DOHH2 (cell line): ENCODE data around the gene NAT14.
A peak's percentile ranks its signal among the peaks of the same experiment; 100 is the strongest.

ENCODE experiments used
- H3F3A ChIP-seq: fragments of 200-600 bp; sonication (generic), shearing (Covaris generic); 2 replicates; pipeline ENCODE4 v1.6.0; 2016; ENCODE audit warnings: antibody characterized with exemption, mild to moderate bottlenecking; ENCODE audit not compliant: control insufficient read depth, insufficient read depth
- H3K27ac ChIP-seq: fragments of 200-600 bp; sonication (generic); 2 replicates; pipeline ENCODE4 v1.5.1; 2014; ENCODE audit warnings: low read depth, mild to moderate bottlenecking, low read length, moderate library complexity
- H3K27me3 ChIP-seq: fragments of 200-600 bp; sonication (generic); 2 replicates; pipeline ENCODE4 v1.6.1; 2014; ENCODE audit warnings: mild to moderate bottlenecking, low read length, mixed read lengths; ENCODE audit not compliant: control insufficient read depth
- H3K36me3 ChIP-seq: fragments of 200-600 bp; sonication (generic); 2 replicates; pipeline ENCODE4 v1.6.1; 2014; ENCODE audit warnings: mild to moderate bottlenecking, low read length, moderate library complexity, mixed read lengths; ENCODE audit not compliant: control insufficient read depth
- H3K4me1 ChIP-seq: fragments of 200-600 bp; sonication (generic); 2 replicates; pipeline ENCODE4 v1.6.1; 2014; ENCODE audit warnings: mild to moderate bottlenecking, low read length, mixed read lengths; ENCODE audit not compliant: control insufficient read depth
- H3K4me2 ChIP-seq: fragments of 200-600 bp; sonication (generic); 2 replicates; pipeline ENCODE4 v1.6.0; 2014; ENCODE audit warnings: mild to moderate bottlenecking, low read length, moderate library complexity
- H3K4me3 ChIP-seq: fragments of 200-600 bp; sonication (generic); 2 replicates; pipeline ENCODE4 v1.5.1; 2014; ENCODE audit warnings: mild to moderate bottlenecking, low read length, mixed read lengths
- H3K79me2 ChIP-seq: fragments of 200-600 bp; sonication (generic); 2 replicates; pipeline ENCODE4 v1.6.1; 2014; ENCODE audit warnings: mild to moderate bottlenecking, low read length, mixed read lengths; ENCODE audit not compliant: control insufficient read depth
- H3K9me2 ChIP-seq: fragments of 200-600 bp; sonication (generic); replicated peaks from 2 replicates; pipeline ENCODE4 v1.6.1; 2014; ENCODE audit warnings: mild to moderate bottlenecking, low read length, mixed read lengths; ENCODE audit not compliant: control insufficient read depth
- H3K9me3 ChIP-seq: fragments of 200-600 bp; sonication (generic); 2 replicates; pipeline ENCODE4 v1.6.1; 2014; ENCODE audit warnings: antibody characterized with exemption, low read length, mixed read lengths; ENCODE audit not compliant: control insufficient read depth, insufficient read depth
- H4K20me1 ChIP-seq: fragments of 200-600 bp; sonication (generic); 2 replicates; pipeline ENCODE4 v1.6.0; 2014; ENCODE audit warnings: low read depth, mild to moderate bottlenecking, antibody characterized with exemption, low read length, moderate library complexity; ENCODE audit not compliant: control insufficient read depth, insufficient read depth
- EZH2phosphoT487 ChIP-seq: fragments of 200-600 bp; sonication (generic); IDR thresholded peaks from 2 replicates; pipeline ENCODE4 v1.6.1; 2017; ENCODE audit warnings: borderline replicate concordance, mild to moderate bottlenecking, antibody characterized with exemption, low read length, moderate library complexity, mixed read lengths
- TF ChIP-seq, protein P1 (sequence below): fragments of 200-600 bp; sonication (generic); IDR thresholded peaks from one replicate; pipeline ENCODE4 v1.5.1; 2014; ENCODE audit warnings: antibody characterized with exemption, mild to moderate bottlenecking, low read depth, low read length; ENCODE audit not compliant: poor library complexity, severe bottlenecking

Gene NAT14

DNA sequence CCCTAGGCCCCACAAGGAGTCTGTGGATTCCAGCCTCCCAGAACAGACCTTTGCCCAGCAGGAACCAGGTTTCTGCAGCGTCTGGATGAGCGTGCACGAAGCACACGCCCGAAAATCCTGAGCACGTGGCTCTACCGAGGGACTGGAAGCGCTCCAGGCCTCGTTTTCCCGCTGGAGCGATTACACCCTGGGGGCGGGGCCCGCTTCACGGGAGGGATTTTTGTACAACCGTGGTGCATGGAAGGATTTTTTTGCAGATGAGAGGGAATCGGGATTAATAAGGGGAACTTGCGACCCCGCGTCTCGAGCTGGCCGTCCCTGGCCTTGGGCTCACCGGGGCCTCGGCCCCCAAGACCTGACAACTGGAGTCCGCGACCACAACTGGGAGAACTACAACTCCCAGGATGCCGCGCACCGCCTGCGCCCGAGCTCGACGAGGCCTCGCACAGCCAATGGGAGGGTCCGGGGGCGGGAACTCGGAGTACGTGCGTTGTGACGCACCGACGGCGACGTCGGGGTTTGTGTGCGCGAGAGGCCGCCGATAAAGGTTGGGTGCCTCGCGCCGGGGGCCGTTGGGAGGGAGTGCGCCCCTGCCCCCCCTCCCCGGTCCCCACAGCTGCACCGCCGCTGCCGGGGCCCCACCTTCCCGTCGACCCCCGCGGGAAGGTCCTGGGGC lies 8.8 kb upstream of the NAT14 start, which contains the start of gene ZNF628:
Gene ZNF628 (plus strand): TSS at position 518 of the 676 bp plus-strand sequence. CDS start 3,294 bp downstream, outside the sequence.
- Histone ChIP-seq H3K36me3 (no peaks in the 10 kb centered on the region), H3K27ac (peak within 1 kb of the TSS; percentile 54), H3F3A (no peaks in the 10 kb centered on the region), H3K4me1 (peaks cover 24% of the 10 kb centered on the region), H3K79me2 (peaks cover 24% of the 10 kb centered on the region), H4K20me1 (no peaks in the 10 kb centered on the region), H3K9me2 (no peaks in the 10 kb centered on the region), H3K4me2 (peak within 1 kb of the TSS; percentile 85), H3K4me3 (peak within 1 kb of the TSS; percentile 95), H3K27me3 (no peaks in the 10 kb centered on the region), H3K9me3 (no peaks in the 10 kb centered on the region)
- no peak for TF ChIP-seq EZH2phosphoT487
- TF ChIP-seq, protein P1, sequence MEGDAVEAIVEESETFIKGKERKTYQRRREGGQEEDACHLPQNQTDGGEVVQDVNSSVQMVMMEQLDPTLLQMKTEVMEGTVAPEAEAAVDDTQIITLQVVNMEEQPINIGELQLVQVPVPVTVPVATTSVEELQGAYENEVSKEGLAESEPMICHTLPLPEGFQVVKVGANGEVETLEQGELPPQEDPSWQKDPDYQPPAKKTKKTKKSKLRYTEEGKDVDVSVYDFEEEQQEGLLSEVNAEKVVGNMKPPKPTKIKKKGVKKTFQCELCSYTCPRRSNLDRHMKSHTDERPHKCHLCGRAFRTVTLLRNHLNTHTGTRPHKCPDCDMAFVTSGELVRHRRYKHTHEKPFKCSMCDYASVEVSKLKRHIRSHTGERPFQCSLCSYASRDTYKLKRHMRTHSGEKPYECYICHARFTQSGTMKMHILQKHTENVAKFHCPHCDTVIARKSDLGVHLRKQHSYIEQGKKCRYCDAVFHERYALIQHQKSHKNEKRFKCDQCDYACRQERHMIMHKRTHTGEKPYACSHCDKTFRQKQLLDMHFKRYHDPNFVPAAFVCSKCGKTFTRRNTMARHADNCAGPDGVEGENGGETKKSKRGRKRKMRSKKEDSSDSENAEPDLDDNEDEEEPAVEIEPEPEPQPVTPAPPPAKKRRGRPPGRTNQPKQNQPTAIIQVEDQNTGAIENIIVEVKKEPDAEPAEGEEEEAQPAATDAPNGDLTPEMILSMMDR, result no peak

DNA sequence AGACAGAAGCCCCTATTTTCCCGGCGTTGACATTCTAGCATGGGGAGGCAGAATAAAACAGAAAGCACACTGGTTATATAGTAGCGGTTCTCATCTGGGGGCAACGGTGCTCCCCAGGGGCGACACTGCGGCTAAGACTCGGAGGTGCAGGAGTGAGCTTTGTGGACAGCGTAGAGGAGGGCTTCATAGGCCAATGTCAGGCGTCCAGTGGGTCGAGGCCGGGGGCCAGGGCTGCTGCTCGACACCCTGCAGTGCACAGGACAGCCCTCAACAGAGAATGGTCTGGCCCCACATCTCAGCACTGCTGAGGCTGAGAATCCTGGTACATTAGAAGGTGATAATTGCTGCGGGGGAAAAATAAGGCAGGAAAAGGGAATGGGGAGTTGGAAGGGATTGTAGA lies 7.1 kb upstream of the NAT14 start:
- Histone ChIP-seq H3K36me3 (no peaks in the 10 kb centered on the region), H3K79me2 (peaks cover 24% of the 10 kb centered on the region), H3K27me3 (no peaks in the 10 kb centered on the region), H3K4me1 (peaks cover 24% of the 10 kb centered on the region), H3F3A (no peaks in the 10 kb centered on the region), H3K4me2 (peak overlapping the region; percentile 73), H3K27ac (no peak overlapping the region), H3K9me3 (no peaks in the 10 kb centered on the region), H3K9me2 (no peaks in the 10 kb centered on the region), H4K20me1 (no peaks in the 10 kb centered on the region), H3K4me3 (peak overlapping the region; percentile 95)
- TF ChIP-seq, protein P1, result no peak
- TF ChIP-seq EZH2phosphoT487, result no peak

DNA sequence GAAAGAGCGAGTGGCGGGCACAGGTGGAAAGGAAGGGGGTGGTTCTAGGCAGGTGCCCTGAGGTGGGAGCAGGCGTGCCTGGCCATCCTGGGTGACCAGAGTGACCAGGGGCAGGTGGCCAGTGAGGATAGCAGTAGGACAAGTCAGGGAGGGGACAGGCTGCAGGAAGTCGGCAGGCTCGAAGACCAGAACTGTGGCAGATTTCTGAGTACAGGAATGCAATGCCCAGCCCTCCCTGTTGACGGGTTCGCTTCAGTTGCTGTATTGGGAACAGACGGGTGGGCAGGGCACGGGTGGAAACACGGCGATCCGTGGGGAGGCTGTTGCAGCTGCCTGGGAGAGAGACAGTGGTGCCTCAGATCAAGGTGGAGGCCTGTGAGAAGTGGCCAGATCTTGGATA lies 6.6 kb upstream of the NAT14 start:
- Histone ChIP-seq H3K4me1 (peaks cover 24% of the 10 kb centered on the region), H3K9me3 (no peaks in the 10 kb centered on the region), H3K79me2 (peaks cover 24% of the 10 kb centered on the region), H3K9me2 (no peaks in the 10 kb centered on the region), H3K4me2 (peak overlapping the region; percentile 73; the same call in 1 of the 2 replicates), H3K4me3 (no peak overlapping the region; the same call in 1 of the 2 replicates), H3F3A (no peaks in the 10 kb centered on the region), H3K27me3 (no peaks in the 10 kb centered on the region), H3K27ac (no peak overlapping the region), H4K20me1 (no peaks in the 10 kb centered on the region), H3K36me3 (peaks cover under 1% of the 10 kb centered on the region)
- TF ChIP-seq, protein P1, result no peak
- TF ChIP-seq EZH2phosphoT487, result no peak
